HG03064 (cell line): ENCODE results near the gene TMEM263.
"Not testable (repeated sequence)": the region's sequence is repeated elsewhere in the genome, so short reads cannot be mapped to it uniquely, and the experiment has no call there.

Experiments
- ATAC-seq: cut with Tn5 transposase; IDR thresholded peaks from one replicate; pipeline ENCODE4 v1.9.1; 2021; ENCODE audit warnings: low read depth; ENCODE audit not compliant: unreplicated experiment

The TMEM263 gene

GRCh38 chr12:106984588-106985137 lies 29.0 kb downstream of the TMEM263 start:
- ATAC-seq, result no peak

GRCh38 chr12:106985479-106985878 lies 29.8 kb downstream of the TMEM263 start:
- ATAC-seq, result no peak

GRCh38 chr12:106986135-106986534 lies 30.4 kb downstream of the TMEM263 start:
- no peak for ATAC-seq

- peak; percentile 91 for ATAC-seq
Measured at GRCh38 chr12:106986625-106987389, 31.1 kb downstream of the TMEM263 start, which contains the start of gene MTERF2. Gene MTERF2, minus strand, starts transcription at chr12:106987146. Its CDS starts 8,432 bp downstream, at chr12:106978714.

- ATAC-seq, result no peak
Measured at GRCh38 chr12:106987846-106988245, 32.1 kb downstream of the TMEM263 start.

GRCh38 chr12:106994579-106995220 lies 39.0 kb downstream of the TMEM263 start:
- no peak for ATAC-seq

- ATAC-seq, result not testable (repeated sequence)
Measured at GRCh38 chr12:106996102-106996501, 40.4 kb downstream of the TMEM263 start.

GRCh38 chr12:106997916-106998315 lies 42.2 kb downstream of the TMEM263 start:
- ATAC-seq, result no peak

GRCh38 chr12:106999446-106999845 lies 43.7 kb downstream of the TMEM263 start:
- ATAC-seq, result no peak

- ATAC-seq, result not testable (repeated sequence)
Measured at GRCh38 chr12:107002665-107003064, 47.0 kb downstream of the TMEM263 start.

GRCh38 chr12:107007411-107007810 lies 51.7 kb downstream of the TMEM263 start:
- ATAC-seq, result no peak

- ATAC-seq, result no peak
Measured at GRCh38 chr12:107011519-107011918, 55.8 kb downstream of the TMEM263 start.

- ATAC-seq, result no peak
Measured at GRCh38 chr12:107012736-107013425, 57.2 kb downstream of the TMEM263 start.

GRCh38 chr12:107014055-107014454 lies 58.3 kb downstream of the TMEM263 start:
- ATAC-seq, result no peak

- ATAC-seq, result no peak
Measured at GRCh38 chr12:107017042-107017441, 61.3 kb downstream of the TMEM263 start.

GRCh38 chr12:107019546-107019945 lies 63.8 kb downstream of the TMEM263 start:
- ATAC-seq, result no peak
